BJ (cell line): ENCODE measurements around the gene MGAM2. TPM values are rescaled to one million over a fixed set of nuclear protein-coding genes. Genes with fewer than 3 reads are reported as not detected.

ENCODE experiments used
- CTCF ChIA-PET: fragments of 350-600 bp; formaldehyde crosslinking; extraction: SDS; loops from one replicate; lab custom pipeline; 2021; ENCODE audit warnings: antibody characterized with exemption, inconsistent platforms; lab: Yijun Ruan, JAX
- POLR2A ChIA-PET: fragments of 300-600 bp; sonication (Branson Sonifier 250); formaldehyde crosslinking; extraction: SDS; loops from one replicate; lab custom pipeline; 2021; ENCODE audit warnings: antibody characterized with exemption; lab: Charles Lee
- DNase-seq: peaks from one replicate; pipeline ENCODE4 v3.0.0-alpha.2; 2011; ENCODE audit warnings: low read depth
- H3K27me3 ChIP-seq: 2 replicates; pipeline ENCODE4 v1.6.0; 2011; ENCODE audit warnings: low read length; ENCODE audit not compliant: control insufficient read depth, insufficient read depth
- H3K36me3 ChIP-seq: 2 replicates; pipeline ENCODE4 v1.5.1; 2011; ENCODE audit warnings: low read length; ENCODE audit not compliant: control insufficient read depth, insufficient read depth
- H3K4me3 ChIP-seq: 2 replicates; pipeline ENCODE4 v1.5.1; 2011; ENCODE audit warnings: low read depth, mild to moderate bottlenecking, control low read depth, low read length
- CTCF ChIP-seq: IDR thresholded peaks from 2 replicates; pipeline ENCODE4 v1.5.1; 2011; ENCODE audit warnings: low read depth, mild to moderate bottlenecking, control low read depth, inconsistent platforms, low read length, moderate library complexity; ENCODE audit not compliant: insufficient read depth
- polyA plus RNA-seq: library from polyadenylated mRNA; depleted of rRNA; stranded (reverse); fragments of >200 nt; gene quantifications from 2 replicates; pipeline ENCODE4 v1.2.3, GENCODE V29; 2011

The MGAM2 gene
- polyA plus RNA-seq, 1 experiment: not detected

GRCh38 chr7:142181211-142181610 is 69.7 kb downstream of the MGAM2 start:
- no peak for DNase-seq
- ChIA-PET POLR2A (no interaction called here), CTCF (no interaction called here)
- Histone ChIP-seq H3K4me3 (no peak overlapping the region), H3K36me3 (no peaks in the 10 kb centered on the region), H3K27me3 (no peaks in the 10 kb centered on the region)
- TF ChIP-seq CTCF: no peak

GRCh38 chr7:142181966-142182365 is 70.4 kb downstream of the MGAM2 start:
- Histone ChIP-seq H3K27me3 (no peaks in the 10 kb centered on the region), H3K4me3 (no peak overlapping the region), H3K36me3 (no peaks in the 10 kb centered on the region)
- no peak for TF ChIP-seq CTCF
- no peak for DNase-seq
- POLR2A ChIA-PET: no interaction called here
- CTCF ChIA-PET: no interaction called here

DNA sequence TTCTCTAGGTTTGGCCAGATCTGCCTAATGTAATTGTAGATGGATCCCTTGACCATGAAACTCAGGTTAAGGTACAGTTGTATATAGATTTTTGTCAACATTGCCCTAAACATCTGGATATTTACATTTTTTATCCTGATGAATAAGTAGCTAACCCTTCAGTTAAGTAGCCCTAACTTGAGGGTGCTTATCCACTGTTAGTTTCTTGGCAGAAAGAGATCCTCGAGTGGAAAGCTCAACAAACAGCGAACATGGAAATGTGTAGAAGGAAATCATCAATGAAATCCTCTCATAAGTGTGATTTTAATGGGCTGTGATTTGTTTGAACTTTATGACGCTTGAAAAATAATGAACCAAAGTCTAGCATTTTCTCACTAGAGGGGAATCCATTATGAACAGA is 73.6 kb downstream of the MGAM2 start:
- POLR2A ChIA-PET: no interaction called here
- DNase-seq: no peak
- no peak for TF ChIP-seq CTCF
- no peak overlapping the region for H3K4me3 ChIP-seq
- CTCF ChIA-PET: no interaction called here
- no peaks in the 10 kb centered on the region for H3K36me3 ChIP-seq
- H3K27me3 ChIP-seq: no peaks in the 10 kb centered on the region

DNA sequence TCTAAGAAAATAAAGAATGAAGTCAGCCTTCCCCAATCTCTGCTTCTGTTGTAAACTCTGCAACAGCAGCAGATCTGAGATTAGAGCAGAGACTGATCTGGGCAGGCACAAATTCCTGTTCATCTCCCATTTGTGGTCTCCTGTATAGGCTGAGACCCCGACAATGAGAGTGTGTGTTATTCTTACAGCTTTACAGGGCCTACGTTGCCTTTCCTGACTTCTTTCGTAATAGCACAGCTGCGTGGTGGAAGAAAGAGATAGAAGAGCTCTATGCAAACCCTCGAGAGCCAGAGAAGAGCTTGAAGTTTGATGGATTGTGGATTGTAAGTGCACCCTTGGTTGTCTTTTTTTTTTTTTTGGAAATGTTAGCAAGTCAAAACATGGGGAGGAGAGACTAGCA is 74.3 kb downstream of the MGAM2 start:
- CTCF ChIA-PET: interaction anchor here (1.2 kb wide), 1 partner anchor 23 kb away, joined by 3 read pairs; no protein-coding TSS in a partner anchor
- DNase-seq: no peak
- H3K27me3 ChIP-seq: no peaks in the 10 kb centered on the region
- no peak for TF ChIP-seq CTCF
- no peak overlapping the region for H3K4me3 ChIP-seq
- H3K36me3 ChIP-seq: no peaks in the 10 kb centered on the region
- POLR2A ChIA-PET: no interaction called here

DNA sequence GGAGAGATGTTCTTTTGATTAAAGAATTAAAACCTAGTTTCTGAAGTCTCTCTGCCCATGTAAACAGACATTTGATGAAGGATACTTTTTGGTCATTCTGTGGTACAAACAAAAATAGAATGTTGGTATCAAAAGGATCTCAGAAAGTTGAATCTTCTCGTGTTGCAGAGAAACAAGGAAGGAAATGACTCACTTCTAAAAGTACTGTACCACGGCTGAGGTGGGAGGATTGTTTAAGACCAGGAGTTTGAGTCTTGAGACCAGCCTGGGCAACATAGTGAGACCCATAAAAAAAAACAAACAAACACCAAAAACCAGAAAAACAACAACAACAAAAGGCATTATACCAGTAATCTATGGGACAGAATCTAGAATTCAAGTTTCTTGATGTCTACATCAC is 76.6 kb downstream of the MGAM2 start:
- ChIA-PET POLR2A (no interaction called here), CTCF (no interaction called here)
- DNase-seq: no peak
- no peak overlapping the region for H3K4me3 ChIP-seq
- TF ChIP-seq CTCF: no peak
- no peaks in the 10 kb centered on the region for H3K27me3 ChIP-seq
- no peaks in the 10 kb centered on the region for H3K36me3 ChIP-seq
